ENCODE data around the gene FARS2.

DNA sequence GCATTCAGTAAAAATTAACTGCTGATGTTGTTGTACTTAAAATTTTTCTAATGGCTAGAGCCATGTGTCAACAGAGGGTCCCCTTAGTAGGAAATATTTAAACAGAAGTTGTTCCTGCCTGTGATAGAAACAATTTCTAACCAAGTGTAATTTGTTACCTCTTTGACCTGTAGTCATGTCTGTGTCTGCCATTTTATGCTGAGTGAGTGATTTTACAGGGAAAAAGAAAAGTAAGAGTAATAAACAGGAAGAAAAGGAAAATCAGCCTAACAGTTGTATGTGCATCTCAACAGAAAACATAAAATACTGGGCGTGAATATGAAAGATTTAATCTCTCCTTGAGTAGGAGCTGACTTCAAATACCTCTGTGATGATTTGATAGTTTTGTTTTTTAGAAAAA is 172.0 kb downstream of the FARS2 start:
- TF ChIP-seq POLR2A (IDR thresholded peaks at IDR 0.05) = no peak
- TF ChIP-seq CTCF (IDR thresholded peaks at IDR 0.05) = no peak

Data from esophagus squamous epithelium (tissue), 4 donors.